ENCODE results near the gene PCYT2. TPM values are rescaled to one million over a fixed set of nuclear protein-coding genes. Genes with fewer than 3 reads are reported as not detected.
A peak's percentile ranks its signal among the peaks of the same experiment; 100 is the strongest.

Gene PCYT2
- total and polyA plus RNA-seq, 2 donors (not counting 1 experiment from before 2014, with no cell fraction given), result 33.4 to 34.9 TPM

- no peaks in the 10 kb centered on the region for H3K36me3 ChIP-seq (replicated peaks in 1 of 2; ENCODE audit: control extremely low read depth in 1 of 2, control insufficient read depth in 1 of 2, extremely low read depth in 1 of 2, insufficient read depth in 2 of 2, low read length in 1 of 2)
- ATAC-seq (ENCODE audit: low read depth) (no peak), DNase-seq (peak; percentile 59)
- H3K9ac ChIP-seq (ENCODE audit: low read length), result peak overlapping the region; percentile 55
- WGBS (ENCODE audit: insufficient coverage), result 6% methylated on average over 98 of the region's 98 CpGs
- TF ChIP-seq EZH2 (IDR thresholded peaks at IDR 0.05; ENCODE audit: borderline replicate concordance, insufficient read depth, low read depth, low read length, poor library complexity, severe bottlenecking), result peak; percentile 89
- TF ChIP-seq CTCF (IDR thresholded peaks at IDR 0.05), result no peak
- CTCF ChIA-PET, result interaction anchor here (1.0 to 3.0 kb wide), 25 partner anchors 8 to 231 kb away, joined by 3 to 91 read pairs (median 6); partner anchors contain the start of genes ALYREF, ANAPC11, CENPX and DCXR
- H3K27ac ChIP-seq (ENCODE audit: low read length in 2 of 2), result no peak overlapping the region
- no peaks in the 10 kb centered on the region for H3K79me2 ChIP-seq (ENCODE audit: control insufficient read depth, insufficient read depth, low read length)
- H3K4me1 ChIP-seq (ENCODE audit: control insufficient read depth in 2 of 2, insufficient read depth in 2 of 2, low read length in 2 of 2), result peaks cover 15 to 16% of the 10 kb centered on the region in 2 donors
- peaks cover 0 to 10% (median 0%) of the 10 kb centered on the region in 3 donors for H3K9me3 ChIP-seq (ENCODE audit: control extremely low read depth in 1 of 3, control insufficient read depth in 2 of 3, insufficient read depth in 1 of 3, low read length in 2 of 3)
- H3K4me1 Mint-ChIP-seq, result peaks cover 1% of the 10 kb centered on the region
- H3K27ac Mint-ChIP-seq, result no peak overlapping the region
- peaks cover 21% of the 10 kb centered on the region for H3K27me3 Mint-ChIP-seq
- H3K4me2 ChIP-seq (replicated peaks; ENCODE audit: low read depth, low read length, poor library complexity, severe bottlenecking), result peak overlapping the region; percentile 94
- no peaks in the 10 kb centered on the region for H3K9me3 Mint-ChIP-seq (ENCODE audit: insufficient read depth)
- POLR2A ChIA-PET, result no interaction called here
- H3K4me3 ChIP-seq (ENCODE audit: control extremely low read depth in 1 of 5, extremely low read depth in 1 of 5, insufficient read depth in 1 of 5, low read depth in 2 of 5, low read length in 4 of 5), result peak overlapping the region in 4 of 5 experiments; percentile 17 to 55 (median 46)
- H3K4me3 Mint-ChIP-seq, result no peak overlapping the region
- no peaks in the 10 kb centered on the region for H4K20me1 ChIP-seq (ENCODE audit: control insufficient read depth, insufficient read depth, low read length, poor library complexity, severe bottlenecking)
- peaks cover 0 to 53% (median 28%) of the 10 kb centered on the region in 4 experiments for H3K27me3 ChIP-seq (replicated peaks in 1 of 4; ENCODE audit: control extremely low read depth in 1 of 4, control insufficient read depth in 3 of 4, insufficient read depth in 4 of 4, low read length in 3 of 4)
- intact Hi-C loops (cut with micrococcal nuclease), result no loop called here
- H2AFZ ChIP-seq (ENCODE audit: insufficient read depth, low read depth, low read length, poor library complexity, severe bottlenecking), result peak overlapping the region; percentile 79
Measured at GRCh38 chr17:81960130-81960958, 49.1 kb upstream of the PCYT2 start.
